ENCODE results near the gene OR8B12.

The OR8B12 gene, protein sequence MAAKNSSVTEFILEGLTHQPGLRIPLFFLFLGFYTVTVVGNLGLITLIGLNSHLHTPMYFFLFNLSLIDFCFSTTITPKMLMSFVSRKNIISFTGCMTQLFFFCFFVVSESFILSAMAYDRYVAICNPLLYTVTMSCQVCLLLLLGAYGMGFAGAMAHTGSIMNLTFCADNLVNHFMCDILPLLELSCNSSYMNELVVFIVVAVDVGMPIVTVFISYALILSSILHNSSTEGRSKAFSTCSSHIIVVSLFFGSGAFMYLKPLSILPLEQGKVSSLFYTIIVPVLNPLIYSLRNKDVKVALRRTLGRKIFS

GRCh38 chr11:124543554-124543953, at the start of gene OR8B12:
Gene OR8B12, minus strand, starts transcription at chr11:124543654. Its CDS starts 0 bp downstream, at chr11:124543654.
- DNase-seq (ENCODE audit: low spot score) = no peak

DNA sequence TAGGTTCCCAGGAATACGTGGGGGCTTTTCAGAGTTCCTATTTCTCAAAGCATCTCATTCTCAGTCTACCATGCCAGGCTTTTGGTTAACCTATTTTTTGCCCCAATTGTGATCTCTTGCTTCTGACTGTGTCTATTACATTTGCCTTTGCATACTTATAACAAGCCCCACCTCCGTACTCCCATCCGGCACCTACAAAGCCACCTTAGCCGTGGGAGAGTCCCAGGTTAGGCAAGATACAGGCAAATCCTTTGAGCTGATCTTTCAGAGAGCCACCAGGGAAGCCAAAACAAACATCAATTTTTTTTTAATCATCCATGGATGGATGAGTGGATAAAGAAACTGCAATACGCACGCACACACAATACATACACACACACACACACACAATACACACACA, 49.2 kb upstream of the OR8B12 start:
- TF ChIP-seq, protein P1, sequence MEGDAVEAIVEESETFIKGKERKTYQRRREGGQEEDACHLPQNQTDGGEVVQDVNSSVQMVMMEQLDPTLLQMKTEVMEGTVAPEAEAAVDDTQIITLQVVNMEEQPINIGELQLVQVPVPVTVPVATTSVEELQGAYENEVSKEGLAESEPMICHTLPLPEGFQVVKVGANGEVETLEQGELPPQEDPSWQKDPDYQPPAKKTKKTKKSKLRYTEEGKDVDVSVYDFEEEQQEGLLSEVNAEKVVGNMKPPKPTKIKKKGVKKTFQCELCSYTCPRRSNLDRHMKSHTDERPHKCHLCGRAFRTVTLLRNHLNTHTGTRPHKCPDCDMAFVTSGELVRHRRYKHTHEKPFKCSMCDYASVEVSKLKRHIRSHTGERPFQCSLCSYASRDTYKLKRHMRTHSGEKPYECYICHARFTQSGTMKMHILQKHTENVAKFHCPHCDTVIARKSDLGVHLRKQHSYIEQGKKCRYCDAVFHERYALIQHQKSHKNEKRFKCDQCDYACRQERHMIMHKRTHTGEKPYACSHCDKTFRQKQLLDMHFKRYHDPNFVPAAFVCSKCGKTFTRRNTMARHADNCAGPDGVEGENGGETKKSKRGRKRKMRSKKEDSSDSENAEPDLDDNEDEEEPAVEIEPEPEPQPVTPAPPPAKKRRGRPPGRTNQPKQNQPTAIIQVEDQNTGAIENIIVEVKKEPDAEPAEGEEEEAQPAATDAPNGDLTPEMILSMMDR (IDR thresholded peaks at IDR 0.05; ENCODE audit: extremely low read depth, missing control alignments) = no peak
- no peak for DNase-seq (ENCODE audit: low spot score)

More at GRCh38 chr11:124543554-124543953, at the start of gene OR8B12:
- TF ChIP-seq, protein P1 (IDR thresholded peaks at IDR 0.05; ENCODE audit: extremely low read depth, missing control alignments) = no peak

GRCh38 chr11:124591430-124591829, 48.0 kb upstream of the OR8B12 start:
- DNase-seq (ENCODE audit: low spot score) = no peak
- TF ChIP-seq, protein P1 (IDR thresholded peaks at IDR 0.05; ENCODE audit: extremely low read depth, missing control alignments) = no peak

GRCh38 chr11:124586238-124586860, 42.9 kb upstream of the OR8B12 start:
- peak; percentile 22 for DNase-seq (ENCODE audit: low spot score)
- TF ChIP-seq, protein P1 (IDR thresholded peaks at IDR 0.05; ENCODE audit: extremely low read depth, missing control alignments) = peak; percentile 46

- TF ChIP-seq, protein P1 (IDR thresholded peaks at IDR 0.05; ENCODE audit: extremely low read depth, missing control alignments) = no peak
- no peak for DNase-seq (ENCODE audit: low spot score)
Observed at GRCh38 chr11:124584681-124585372, 41.4 kb upstream of the OR8B12 start.

DNA sequence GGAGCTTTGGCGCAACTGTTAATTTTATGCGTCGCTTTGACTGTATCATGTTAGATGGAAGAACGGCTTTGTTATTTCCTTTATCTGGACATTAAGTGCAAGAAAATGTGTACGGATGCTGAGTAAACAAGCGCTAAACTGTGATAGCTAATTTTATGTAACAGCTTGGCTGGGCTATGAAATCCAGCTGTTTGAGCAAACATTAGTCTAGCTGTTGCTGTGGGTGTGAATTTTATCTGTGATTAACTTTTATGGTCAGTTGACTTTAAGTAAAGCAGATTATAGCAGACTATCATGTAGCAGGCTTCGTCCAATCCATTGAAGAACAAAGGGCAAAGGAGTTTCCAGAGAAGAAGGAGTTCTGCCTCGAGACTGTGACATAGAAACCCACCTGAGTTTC, 40.3 kb upstream of the OR8B12 start:
- TF ChIP-seq, protein P1 (IDR thresholded peaks at IDR 0.05; ENCODE audit: extremely low read depth, missing control alignments) = no peak
- DNase-seq (ENCODE audit: low spot score) = no peak

GRCh38 chr11:124582565-124582964, 39.1 kb upstream of the OR8B12 start:
- DNase-seq (ENCODE audit: low spot score) = no peak
- TF ChIP-seq, protein P1 (IDR thresholded peaks at IDR 0.05; ENCODE audit: extremely low read depth, missing control alignments) = no peak
